ENCODE measurements around the gene CCDC157. TPM values are rescaled to one million over a fixed set of nuclear protein-coding genes. Genes with fewer than 3 reads are reported as not detected.
"Not testable (repeated sequence)": the region's sequence is repeated elsewhere in the genome, so short reads cannot be mapped to it uniquely, and the experiment has no call there.

Gene CCDC157
- total RNA-seq, 2 experiments from 2014 or later: 2.5 to 2.6 TPM

- Mint-ChIP-seq H3K4me1 (peaks cover 9% of the 10 kb centered on the region), H3K4me3 (peak overlapping the region; percentile 81), H3K36me3 (no peaks in the 10 kb centered on the region), H3K9me3 (no peaks in the 10 kb centered on the region), H3K27ac (no peak overlapping the region), H3K27me3 (no peaks in the 10 kb centered on the region)
- DNase-seq: no peak
These were observed 29.8 kb downstream of the CCDC157 start for GRCh38 chr22:30386608-30386959.

DNA sequence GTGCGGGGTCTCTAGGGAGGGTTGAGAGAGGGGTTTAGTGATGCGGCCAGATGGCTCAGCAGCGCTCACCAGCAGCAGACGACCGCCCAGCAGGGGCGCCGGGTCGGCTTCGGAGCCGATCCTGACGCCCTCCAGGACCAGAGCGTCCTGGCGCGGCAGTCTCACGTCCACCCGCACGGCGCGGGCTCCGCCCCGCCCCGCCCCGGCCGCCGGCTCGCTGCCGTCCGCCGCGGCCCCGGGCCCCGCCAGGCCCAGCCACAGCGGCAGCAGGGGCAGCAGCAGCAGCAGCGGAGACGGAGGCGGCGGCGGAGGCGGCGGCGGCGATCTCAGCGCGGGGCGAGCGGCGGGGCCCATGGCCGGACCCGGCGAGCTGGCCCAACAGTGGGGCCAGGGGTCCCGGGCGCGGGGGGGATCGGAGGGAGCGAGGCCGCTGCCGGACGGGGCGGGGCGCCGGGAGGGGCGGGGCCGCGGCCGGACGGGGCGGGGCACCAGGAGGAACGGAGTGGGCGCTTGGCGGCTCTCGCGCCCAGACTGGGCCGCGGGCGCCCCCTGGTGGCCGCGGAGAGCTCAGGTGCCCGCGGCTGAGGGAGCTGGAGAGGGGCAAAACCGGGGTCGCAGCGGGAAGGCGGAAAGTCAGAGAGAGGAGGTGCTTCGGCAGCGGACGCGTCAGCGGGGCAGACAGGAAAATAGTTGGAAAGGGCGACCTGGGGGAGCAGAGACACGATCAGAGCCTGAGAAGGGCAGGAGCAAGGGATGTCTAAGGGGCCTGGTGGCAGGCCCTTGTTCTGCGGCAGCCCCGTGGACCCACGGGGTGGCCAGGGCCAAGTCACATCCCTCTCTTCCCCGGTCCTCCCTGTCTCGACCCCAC, 30.4 kb downstream of the CCDC157 start, which contains the start of gene RNF215:
RNF215 (minus strand) TSS at position 452 of the 868 bp plus-strand sequence; CDS start at position 354, 98 bp downstream.
- Mint-ChIP-seq H3K4me1 (peaks cover 15% of the 10 kb centered on the region), H3K27ac (peak within 1 kb of the TSS; percentile 49), H3K36me3 (no peaks in the 10 kb centered on the region), H3K9me3 (no peaks in the 10 kb centered on the region), H3K4me3 (peak within 1 kb of the TSS; percentile 81), H3K27me3 (no peaks in the 10 kb centered on the region)
- peak; percentile 87 for DNase-seq

GRCh38 chr22:30390974-30391691, 34.3 kb downstream of the CCDC157 start:
- Mint-ChIP-seq H3K4me1 (peaks cover 33% of the 10 kb centered on the region), H3K27ac (peak overlapping the region; percentile 90), H3K9me3 (no peaks in the 10 kb centered on the region), H3K27me3 (no peaks in the 10 kb centered on the region), H3K4me3 (peak overlapping the region; percentile 19), H3K36me3 (no peaks in the 10 kb centered on the region)
- DNase-seq: peak; percentile 80

DNA sequence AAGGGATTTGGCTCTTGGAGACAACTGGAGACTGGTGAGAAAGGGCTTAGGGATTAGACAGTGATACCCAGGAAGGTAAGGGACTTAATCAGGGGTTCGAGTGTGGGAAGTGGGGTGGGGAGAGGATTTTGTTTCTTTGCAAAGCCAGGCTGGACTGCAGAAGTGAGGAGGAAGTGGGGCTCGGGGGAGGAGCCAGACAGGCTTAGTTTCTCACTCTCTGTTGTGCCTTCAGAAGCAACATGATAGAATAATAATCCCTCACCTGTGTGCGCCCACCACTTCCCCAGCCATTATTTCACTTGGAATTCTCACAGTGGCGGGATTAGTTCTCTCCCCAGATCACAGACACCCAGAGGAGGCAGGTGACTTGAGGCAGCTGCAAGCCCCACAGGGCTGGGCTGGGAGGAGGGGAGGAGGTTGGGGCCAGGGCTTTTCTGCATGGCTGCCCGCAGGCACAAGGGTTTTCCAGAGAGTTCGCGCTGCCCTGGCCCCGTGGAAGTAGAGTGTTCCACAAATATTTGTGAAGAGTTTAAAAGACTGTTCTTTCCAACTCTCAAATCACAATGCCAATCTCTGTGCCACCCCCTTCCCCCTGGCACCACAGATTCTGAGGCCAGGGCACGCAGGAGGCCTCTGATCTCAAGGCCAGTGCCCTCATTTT, 36.0 kb downstream of the CCDC157 start:
- DNase-seq: no peak
- no peak overlapping the region for H3K4me3 Mint-ChIP-seq
- H3K4me1 Mint-ChIP-seq: peaks cover 38% of the 10 kb centered on the region
- no peaks in the 10 kb centered on the region for H3K36me3 Mint-ChIP-seq
- peak overlapping the region; percentile 54 for H3K27ac Mint-ChIP-seq
- no peaks in the 10 kb centered on the region for H3K27me3 Mint-ChIP-seq
- no peaks in the 10 kb centered on the region for H3K9me3 Mint-ChIP-seq

GRCh38 chr22:30393322-30393680, 36.5 kb downstream of the CCDC157 start:
- peaks cover 44% of the 10 kb centered on the region for H3K4me1 Mint-ChIP-seq

DNA sequence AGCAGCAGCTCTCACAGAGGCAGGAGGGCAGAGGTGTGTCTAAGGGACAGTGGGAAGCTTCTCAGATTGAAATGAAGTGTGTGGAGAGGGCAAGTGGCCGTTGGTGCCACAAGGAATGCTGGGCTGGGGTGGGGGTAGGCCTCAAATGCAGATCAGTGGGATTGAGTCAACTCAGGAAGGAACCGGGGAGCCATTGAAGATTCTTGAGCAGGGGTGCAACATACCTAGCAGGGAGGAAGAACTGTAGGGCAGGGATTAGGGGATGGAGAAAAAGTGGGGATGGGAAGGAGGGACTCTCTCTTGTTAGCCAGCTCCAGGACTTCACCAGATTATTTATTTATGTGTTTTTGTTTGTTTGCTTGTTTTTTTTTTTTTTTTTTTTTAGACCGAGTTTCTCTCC, 37.1 kb downstream of the CCDC157 start:
- Mint-ChIP-seq H3K36me3 (no peaks in the 10 kb centered on the region), H3K4me1 (peaks cover 49% of the 10 kb centered on the region), H3K4me3 (no peak overlapping the region), H3K9me3 (no peaks in the 10 kb centered on the region), H3K27me3 (no peaks in the 10 kb centered on the region), H3K27ac (no peak overlapping the region)
- no peak for DNase-seq

More at GRCh38 chr22:30393322-30393680, 36.5 kb downstream of the CCDC157 start:
- Mint-ChIP-seq H3K27ac (peak overlapping the region; percentile 23), H3K4me3 (no peak overlapping the region), H3K9me3 (no peaks in the 10 kb centered on the region), H3K36me3 (no peaks in the 10 kb centered on the region), H3K27me3 (no peaks in the 10 kb centered on the region)
- DNase-seq: no peak

GRCh38 chr22:30396871-30397655, 40.3 kb downstream of the CCDC157 start, which contains the start of gene SEC14L2:
SEC14L2 (plus strand) TSS chr22:30397018; CDS start chr22:30397117, 99 bp downstream.
- peak; percentile 69 for DNase-seq
- H3K4me1 Mint-ChIP-seq: peaks cover 48% of the 10 kb centered on the region
- H3K9me3 Mint-ChIP-seq: no peaks in the 10 kb centered on the region
- no peaks in the 10 kb centered on the region for H3K27me3 Mint-ChIP-seq
- H3K36me3 Mint-ChIP-seq: peaks cover 3% of the 10 kb centered on the region
- peak within 1 kb of the TSS; percentile 54 for H3K27ac Mint-ChIP-seq
- peak within 1 kb of the TSS; percentile 86 for H3K4me3 Mint-ChIP-seq

DNA sequence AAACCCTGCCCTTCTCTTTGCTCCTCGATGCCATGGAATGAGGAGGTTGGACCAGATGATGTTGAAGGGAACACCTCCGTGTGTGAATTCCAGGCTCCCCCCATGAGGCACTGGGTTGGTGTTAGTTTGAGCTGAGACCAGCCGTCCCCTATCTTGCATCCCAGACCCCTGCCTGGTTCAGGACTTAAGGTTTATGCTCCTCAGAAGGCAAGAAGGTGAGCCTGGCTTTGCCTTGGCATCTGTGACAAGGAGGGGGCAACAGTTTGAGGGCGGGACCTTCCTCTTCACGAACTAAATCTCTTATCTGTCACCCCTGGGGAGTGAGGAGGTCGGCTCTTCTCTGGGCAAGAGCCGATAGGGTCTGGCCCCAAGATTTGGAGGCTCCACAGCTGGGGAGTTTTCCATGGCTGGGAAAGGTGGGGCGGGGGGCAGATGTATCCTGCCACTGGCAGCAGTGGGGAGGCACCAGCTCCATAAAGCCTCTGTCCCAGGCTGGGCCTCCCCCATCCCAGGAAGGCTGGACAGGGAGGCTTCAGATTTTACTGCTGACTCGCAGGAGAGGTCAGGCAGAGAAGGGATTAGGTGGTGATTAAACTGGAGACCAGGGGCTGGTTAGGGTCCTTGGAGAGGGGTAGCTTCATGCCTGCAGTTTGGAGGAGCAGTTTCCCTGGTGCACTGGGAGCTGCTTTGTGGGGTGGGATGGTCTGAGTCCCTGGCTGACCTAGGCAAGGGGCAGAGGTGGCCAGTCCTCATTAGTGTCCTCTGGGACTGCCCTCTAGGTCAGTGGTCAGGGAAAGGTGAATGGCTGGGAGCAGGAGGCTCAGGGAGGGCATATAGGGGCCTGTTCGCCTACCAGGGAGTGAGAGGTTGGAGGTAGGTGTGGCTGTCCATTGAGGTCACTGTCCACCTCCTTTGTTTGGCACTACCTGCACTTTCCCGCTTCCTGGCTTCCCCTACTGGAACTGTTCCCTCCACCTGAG, 41.1 kb downstream of the CCDC157 start:
- Mint-ChIP-seq H3K4me1 (peaks cover 42% of the 10 kb centered on the region), H3K27me3 (no peaks in the 10 kb centered on the region), H3K36me3 (peaks cover 3% of the 10 kb centered on the region), H3K27ac (peak overlapping the region; percentile 45), H3K4me3 (peak overlapping the region; percentile 86), H3K9me3 (no peaks in the 10 kb centered on the region)
- no peak for DNase-seq

GRCh38 chr22:30398685-30399680, 42.2 kb downstream of the CCDC157 start:
- H3K4me3 Mint-ChIP-seq: peak overlapping the region; percentile 52
- no peaks in the 10 kb centered on the region for H3K27me3 Mint-ChIP-seq
- peaks cover 3% of the 10 kb centered on the region for H3K36me3 Mint-ChIP-seq
- H3K9me3 Mint-ChIP-seq: no peaks in the 10 kb centered on the region
- DNase-seq: no peak
- H3K27ac Mint-ChIP-seq: peak overlapping the region; percentile 4
- H3K4me1 Mint-ChIP-seq: peaks cover 36% of the 10 kb centered on the region

- peaks cover 36% of the 10 kb centered on the region for H3K4me1 Mint-ChIP-seq
- H3K36me3 Mint-ChIP-seq: peaks cover 3% of the 10 kb centered on the region
- no peaks in the 10 kb centered on the region for H3K9me3 Mint-ChIP-seq
- DNase-seq: no peak
- H3K27me3 Mint-ChIP-seq: no peaks in the 10 kb centered on the region
- H3K27ac Mint-ChIP-seq: no peak overlapping the region
- no peak overlapping the region for H3K4me3 Mint-ChIP-seq
These were observed 42.9 kb downstream of the CCDC157 start for GRCh38 chr22:30399718-30400117.

GRCh38 chr22:30400159-30400558, 43.4 kb downstream of the CCDC157 start:
- DNase-seq: no peak
- H3K36me3 Mint-ChIP-seq: peaks cover 3% of the 10 kb centered on the region

DNA sequence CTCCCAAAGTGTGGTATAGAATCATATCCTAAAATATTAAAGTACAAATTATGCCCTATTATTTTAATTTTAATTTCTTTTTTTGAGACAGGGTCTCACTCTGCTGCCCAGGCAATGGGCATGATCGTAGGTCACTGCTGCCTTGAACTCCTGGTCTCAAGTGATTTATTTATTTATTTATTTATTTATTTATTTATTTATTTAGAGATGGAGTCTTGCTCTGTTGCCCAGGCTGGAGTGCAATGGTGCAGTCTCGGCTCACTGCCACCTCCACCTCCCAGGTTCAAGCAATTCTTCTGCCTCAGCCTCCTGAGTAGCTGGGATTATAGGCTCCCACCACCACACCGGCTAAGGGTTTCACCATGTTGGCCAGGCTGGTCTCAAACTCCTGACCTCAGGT, 44.2 kb downstream of the CCDC157 start:
- H3K4me1 Mint-ChIP-seq: peaks cover 32% of the 10 kb centered on the region
- not testable (repeated sequence) for DNase-seq, H3K4me3 Mint-ChIP-seq, H3K36me3 Mint-ChIP-seq, H3K27me3 Mint-ChIP-seq, H3K9me3 Mint-ChIP-seq, H3K27ac Mint-ChIP-seq

More at GRCh38 chr22:30400159-30400558, 43.4 kb downstream of the CCDC157 start:
- Mint-ChIP-seq H3K4me1 (peaks cover 36% of the 10 kb centered on the region), H3K4me3 (no peak overlapping the region), H3K27ac (no peak overlapping the region), H3K27me3 (no peaks in the 10 kb centered on the region), H3K9me3 (no peaks in the 10 kb centered on the region)

All from activated naive CD8-positive, alpha-beta T cell treated with anti-CD3 and anti-CD28 coated beads for 36 hours (primary cell).